Hepatocyte (in vitro differentiated cells): Measurements from ENCODE around the gene EEF1A1. TPM values are rescaled to one million over a fixed set of nuclear protein-coding genes. Genes with fewer than 3 reads are reported as not detected.
"Not testable (repeated sequence)": the region's sequence is repeated elsewhere in the genome, so short reads cannot be mapped to it uniquely, and the experiment has no call there.

Experiments used
- DNase-seq: peaks from one replicate; pipeline ENCODE4 v3.0.0-alpha.2; 2016; ENCODE audit warnings: low spot score
- H2AFZ ChIP-seq: fragments of 200-600 bp; sonication (generic); 2 replicates; pipeline ENCODE4 v1.6.0; 2016; ENCODE audit warnings: antibody characterized with exemption, mild to moderate bottlenecking
- H3K27ac ChIP-seq: fragments of 200-600 bp; sonication (generic); 2 replicates; pipeline ENCODE4 v1.5.1; 2016; ENCODE audit warnings: mild to moderate bottlenecking
- H3K27me3 ChIP-seq: fragments of 200-600 bp; sonication (generic); 2 replicates; pipeline ENCODE4 v1.6.1; 2016
- H3K36me3 ChIP-seq: fragments of 200-600 bp; sonication (generic); replicated peaks from 2 replicates; pipeline ENCODE4 v1.5.1; 2016; ENCODE audit warnings: low read depth; ENCODE audit not compliant: insufficient read depth
- H3K4me1 ChIP-seq: fragments of 200-600 bp; sonication (generic); 2 replicates; pipeline ENCODE4 v1.5.1; 2016; ENCODE audit warnings: mild to moderate bottlenecking, moderate library complexity; ENCODE audit not compliant: insufficient read depth
- H3K4me2 ChIP-seq: fragments of 200-600 bp; sonication (generic); 2 replicates; pipeline ENCODE4 v1.6.0; 2016
- H3K4me3 ChIP-seq: fragments of 200-600 bp; sonication (generic); 2 replicates; pipeline ENCODE4 v1.5.1; 2016; ENCODE audit warnings: mild to moderate bottlenecking
- H3K79me2 ChIP-seq: fragments of 200-600 bp; sonication (generic); 2 replicates; pipeline ENCODE4 v1.6.0; 2017; ENCODE audit warnings: mild to moderate bottlenecking
- H3K9me2 ChIP-seq: fragments of 200-600 bp; sonication (generic); replicated peaks from 2 replicates; pipeline ENCODE4 v1.6.0; 2017; ENCODE audit warnings: mild to moderate bottlenecking; ENCODE audit not compliant: insufficient read depth
- H3K9me3 ChIP-seq: fragments of 200-600 bp; sonication (generic); 2 replicates; pipeline ENCODE4 v1.5.1; 2016; ENCODE audit warnings: low read depth, mild to moderate bottlenecking
- H4K20me1 ChIP-seq: fragments of 200-600 bp; sonication (generic); 2 replicates; pipeline ENCODE4 v1.6.0; 2016; ENCODE audit warnings: mild to moderate bottlenecking; ENCODE audit not compliant: insufficient read depth, poor library complexity, severe bottlenecking
- EZH2 ChIP-seq: fragments of 200-600 bp; sonication (generic); IDR thresholded peaks from 2 replicates; pipeline ENCODE4 v1.6.1; 2016; ENCODE audit warnings: antibody characterized with exemption, mild to moderate bottlenecking, borderline replicate concordance
- EZH2phosphoT487 ChIP-seq: fragments of 200-600 bp; sonication (generic); IDR thresholded peaks from one replicate; pipeline ENCODE4 v1.6.1; 2018; ENCODE audit warnings: antibody characterized with exemption, mild to moderate bottlenecking, low read depth, moderate library complexity; ENCODE audit not compliant: unreplicated experiment, severe bottlenecking
- WGBS: methylation state at CpG from one replicate; pipeline ENCODE4 v1.1.6; 2016; ENCODE audit warnings: low lambda C conversion rate; ENCODE audit errors: missing lambda C conversion rate; 5-methylcytosine and 5-hydroxymethylcytosine counted together
- polyA plus RNA-seq: library from polyadenylated mRNA; unstranded; fragments of >200 nt; fragmentation: Nextera tagmentation; extraction: Ambion mirVana; gene quantifications from 2 replicates; pipeline ENCODE4 v1.2.1, GENCODE V29; 2016
- total RNA-seq: library from RNA; depleted of rRNA; stranded (reverse); fragments of >200 nt; gene quantifications from 2 replicates; pipeline ENCODE4 v1.2.3, GENCODE V29; 2014
- TF ChIP-seq, protein P1 (sequence below): fragments of 200-600 bp; sonication (generic); IDR thresholded peaks from 2 replicates; pipeline ENCODE4 v1.5.1; 2016; ENCODE audit warnings: antibody characterized with exemption, mild to moderate bottlenecking; ENCODE audit not compliant: poor library complexity

The EEF1A1 gene
- total and polyA plus RNA-seq, 2 experiments from 2014 or later = 2,627 to 11,226 TPM

- no peaks in the 10 kb centered on the region for H4K20me1 ChIP-seq
- no peaks in the 10 kb centered on the region for H3K4me1 ChIP-seq
- H3K79me2 ChIP-seq = no peaks in the 10 kb centered on the region
- WGBS = 91% methylated on average over 1 of the region's 1 CpG
- DNase-seq = no peak
- no peak overlapping the region for H3K27ac ChIP-seq
- no peak overlapping the region for H2AFZ ChIP-seq
- H3K9me2 ChIP-seq = no peaks in the 10 kb centered on the region
- TF ChIP-seq EZH2phosphoT487 = no peak
- TF ChIP-seq, protein P1, sequence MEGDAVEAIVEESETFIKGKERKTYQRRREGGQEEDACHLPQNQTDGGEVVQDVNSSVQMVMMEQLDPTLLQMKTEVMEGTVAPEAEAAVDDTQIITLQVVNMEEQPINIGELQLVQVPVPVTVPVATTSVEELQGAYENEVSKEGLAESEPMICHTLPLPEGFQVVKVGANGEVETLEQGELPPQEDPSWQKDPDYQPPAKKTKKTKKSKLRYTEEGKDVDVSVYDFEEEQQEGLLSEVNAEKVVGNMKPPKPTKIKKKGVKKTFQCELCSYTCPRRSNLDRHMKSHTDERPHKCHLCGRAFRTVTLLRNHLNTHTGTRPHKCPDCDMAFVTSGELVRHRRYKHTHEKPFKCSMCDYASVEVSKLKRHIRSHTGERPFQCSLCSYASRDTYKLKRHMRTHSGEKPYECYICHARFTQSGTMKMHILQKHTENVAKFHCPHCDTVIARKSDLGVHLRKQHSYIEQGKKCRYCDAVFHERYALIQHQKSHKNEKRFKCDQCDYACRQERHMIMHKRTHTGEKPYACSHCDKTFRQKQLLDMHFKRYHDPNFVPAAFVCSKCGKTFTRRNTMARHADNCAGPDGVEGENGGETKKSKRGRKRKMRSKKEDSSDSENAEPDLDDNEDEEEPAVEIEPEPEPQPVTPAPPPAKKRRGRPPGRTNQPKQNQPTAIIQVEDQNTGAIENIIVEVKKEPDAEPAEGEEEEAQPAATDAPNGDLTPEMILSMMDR = no peak
- no peak for TF ChIP-seq EZH2
- H3K4me2 ChIP-seq = no peak overlapping the region
- H3K27me3 ChIP-seq = no peaks in the 10 kb centered on the region
- no peak overlapping the region for H3K4me3 ChIP-seq
- H3K9me3 ChIP-seq = no peaks in the 10 kb centered on the region
- no peaks in the 10 kb centered on the region for H3K36me3 ChIP-seq
These were observed 26.2 kb upstream of the EEF1A1 start for GRCh38 chr6:73547036-73547435.

- no peaks in the 10 kb centered on the region for H3K79me2 ChIP-seq
- no peak overlapping the region for H2AFZ ChIP-seq
- no peaks in the 10 kb centered on the region for H3K36me3 ChIP-seq
- H3K4me1 ChIP-seq = no peaks in the 10 kb centered on the region
- H3K4me2 ChIP-seq = no peak overlapping the region
- DNase-seq = no peak
- TF ChIP-seq, protein P1 = no peak
- TF ChIP-seq EZH2phosphoT487 (no peak), EZH2 (no peak)
- no peaks in the 10 kb centered on the region for H3K27me3 ChIP-seq
- H3K9me2 ChIP-seq = no peaks in the 10 kb centered on the region
- no peak overlapping the region for H3K27ac ChIP-seq
- H4K20me1 ChIP-seq = no peaks in the 10 kb centered on the region
- no peaks in the 10 kb centered on the region for H3K9me3 ChIP-seq
- WGBS = 90% methylated on average over 5 of the region's 5 CpGs
- H3K4me3 ChIP-seq = no peak overlapping the region
These were observed 22.1 kb upstream of the EEF1A1 start for GRCh38 chr6:73542891-73543290.

DNA sequence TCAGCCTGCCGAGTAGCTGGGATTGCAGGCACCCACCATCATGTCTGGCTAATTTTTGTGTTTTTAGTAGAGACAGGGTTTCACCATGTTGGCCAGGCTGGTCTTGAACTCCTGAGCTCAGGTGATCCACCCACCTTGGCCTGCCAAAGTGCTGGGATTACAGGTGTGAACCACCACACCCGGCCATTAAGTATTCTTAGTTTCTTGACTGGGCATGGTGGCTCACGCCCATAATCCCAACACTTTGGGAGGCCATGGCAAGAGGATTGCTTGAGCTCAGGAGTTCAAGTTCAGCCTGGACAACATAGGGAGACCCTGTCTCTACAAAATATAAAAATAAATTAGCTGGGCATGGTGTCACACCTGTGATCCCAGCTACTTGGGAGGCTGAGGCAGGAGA is 21.6 kb upstream of the EEF1A1 start:
- 95% methylated on average over 3 of the region's 3 CpGs for WGBS
- not testable (repeated sequence) for H3K9me2 ChIP-seq, H3K79me2 ChIP-seq

GRCh38 chr6:73538116-73538779 is 17.4 kb upstream of the EEF1A1 start:
- no peaks in the 10 kb centered on the region for H3K79me2 ChIP-seq
- H3K27me3 ChIP-seq = no peaks in the 10 kb centered on the region
- H3K4me2 ChIP-seq = no peak overlapping the region
- H2AFZ ChIP-seq = no peak overlapping the region
- 90% methylated on average over 10 of the region's 10 CpGs for WGBS
- H3K36me3 ChIP-seq = no peaks in the 10 kb centered on the region
- no peaks in the 10 kb centered on the region for H3K9me2 ChIP-seq
- H3K4me3 ChIP-seq = no peak overlapping the region
- TF ChIP-seq EZH2phosphoT487 = no peak
- TF ChIP-seq, protein P1 = no peak
- TF ChIP-seq EZH2 = no peak
- H3K27ac ChIP-seq = no peak overlapping the region
- no peaks in the 10 kb centered on the region for H4K20me1 ChIP-seq
- no peaks in the 10 kb centered on the region for H3K4me1 ChIP-seq
- no peaks in the 10 kb centered on the region for H3K9me3 ChIP-seq
- no peak for DNase-seq

More for the DNA sequence above, 21.6 kb upstream of the EEF1A1 start:
- DNase-seq, H3K4me2 ChIP-seq, H3K27me3 ChIP-seq, H2AFZ ChIP-seq, H3K27ac ChIP-seq, H3K36me3 ChIP-seq, H3K4me3 ChIP-seq, H3K9me3 ChIP-seq, H3K4me1 ChIP-seq, H4K20me1 ChIP-seq: not testable (repeated sequence)
